ENCODE results near the gene LTBP3. TPM values are rescaled to one million over a fixed set of nuclear protein-coding genes. Genes with fewer than 3 reads are reported as not detected.
A peak's percentile ranks its signal among the peaks of the same experiment; 100 is the strongest.

The LTBP3 gene
- total RNA-seq, 2 donors from 2014 or later = 492 to 512 TPM

- no peak for ATAC-seq (ENCODE audit: insufficient number of reproducible peaks, low FRiP score, low read depth)
- TF ChIP-seq CTCF (IDR thresholded peaks at IDR 0.05) = no peak
- H3K27me3 ChIP-seq (replicated peaks; ENCODE audit: insufficient read depth) = no peaks in the 10 kb centered on the region
- peaks cover 49% of the 10 kb centered on the region for H3K36me3 ChIP-seq
- no peak for DNase-seq (ENCODE audit: low spot score)
- H3K4me3 ChIP-seq = no peak overlapping the region
- H3K27ac ChIP-seq = peak overlapping the region; percentile 35 to 67
- H3K4me1 ChIP-seq (ENCODE audit: control insufficient read depth in 1 of 2, low read depth in 2 of 2) = peaks cover 15 to 31% of the 10 kb centered on the region in 2 donors
- H3K9me3 ChIP-seq = no peaks in the 10 kb centered on the region
Observed at GRCh38 chr11:65580756-65581155, 22.6 kb upstream of the LTBP3 start.

DNA sequence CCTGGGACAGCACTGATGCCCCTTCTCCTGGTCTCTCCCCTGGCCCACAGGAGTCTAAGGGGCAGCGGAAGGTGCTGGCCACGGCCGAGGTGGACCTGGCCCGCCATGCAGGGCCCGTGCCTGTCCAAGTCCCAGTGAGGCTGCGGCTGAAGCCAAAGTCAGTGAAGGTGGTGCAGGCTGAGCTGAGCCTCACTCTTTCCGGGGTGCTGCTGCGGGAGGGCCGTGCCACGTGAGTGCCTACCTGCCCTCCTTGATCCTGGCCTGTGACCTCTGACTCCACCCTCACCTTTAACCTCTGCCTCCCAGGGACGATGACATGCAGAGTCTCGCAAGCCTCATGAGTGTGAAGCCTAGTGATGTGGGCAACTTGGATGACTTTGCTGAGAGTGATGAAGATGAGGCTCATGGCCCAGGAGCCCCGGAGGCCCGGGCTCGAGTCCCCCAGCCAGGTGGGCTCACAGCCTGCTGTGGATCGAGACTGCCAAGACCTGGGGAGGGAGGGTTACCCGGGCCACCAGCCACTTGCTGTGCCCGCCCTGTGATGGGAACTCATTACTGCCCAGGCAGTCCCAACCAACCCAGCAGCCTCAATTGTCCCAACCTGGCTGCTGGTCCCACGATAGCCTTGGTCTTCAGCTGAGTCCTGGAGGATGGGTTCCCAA lies 22.0 kb upstream of the LTBP3 start:
- DNase-seq (ENCODE audit: low spot score) (no peak), ATAC-seq (ENCODE audit: insufficient number of reproducible peaks, low FRiP score, low read depth) (no peak)
- no peaks in the 10 kb centered on the region for H3K27me3 ChIP-seq (replicated peaks; ENCODE audit: insufficient read depth)
- H3K36me3 ChIP-seq = peaks cover 44% of the 10 kb centered on the region
- H3K9me3 ChIP-seq = no peaks in the 10 kb centered on the region
- H3K4me3 ChIP-seq = no peak overlapping the region
- no peak for TF ChIP-seq CTCF (IDR thresholded peaks at IDR 0.05)
- H3K4me1 ChIP-seq (ENCODE audit: control insufficient read depth in 1 of 2, low read depth in 2 of 2) = peaks cover 15 to 30% of the 10 kb centered on the region in 2 donors
- peak overlapping the region; percentile 35 to 67 for H3K27ac ChIP-seq

DNA sequence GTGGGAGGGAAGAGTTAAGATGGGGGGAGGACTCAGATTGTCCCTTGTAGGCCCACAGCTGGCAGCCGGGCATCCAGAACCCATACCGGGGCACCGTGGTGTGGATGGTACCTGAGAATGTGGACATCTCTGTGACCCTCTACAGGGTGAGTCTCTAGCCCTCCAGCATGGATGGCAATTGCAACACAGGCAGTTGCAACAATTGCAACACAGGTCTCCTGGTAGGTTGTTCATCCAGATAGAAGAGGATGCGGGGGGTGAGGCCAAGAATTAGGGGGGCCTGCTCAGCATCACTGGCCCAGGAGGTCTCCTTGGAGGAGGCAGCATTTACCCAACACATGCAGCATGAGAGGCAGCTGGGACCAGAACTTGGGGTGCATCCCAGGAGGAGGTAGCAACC lies 21.1 kb upstream of the LTBP3 start:
- ATAC-seq (ENCODE audit: insufficient number of reproducible peaks, low FRiP score, low read depth) = no peak
- peaks cover 38% of the 10 kb centered on the region for H3K36me3 ChIP-seq
- peak overlapping the region; percentile 96 to 97 for H3K27ac ChIP-seq

DNA sequence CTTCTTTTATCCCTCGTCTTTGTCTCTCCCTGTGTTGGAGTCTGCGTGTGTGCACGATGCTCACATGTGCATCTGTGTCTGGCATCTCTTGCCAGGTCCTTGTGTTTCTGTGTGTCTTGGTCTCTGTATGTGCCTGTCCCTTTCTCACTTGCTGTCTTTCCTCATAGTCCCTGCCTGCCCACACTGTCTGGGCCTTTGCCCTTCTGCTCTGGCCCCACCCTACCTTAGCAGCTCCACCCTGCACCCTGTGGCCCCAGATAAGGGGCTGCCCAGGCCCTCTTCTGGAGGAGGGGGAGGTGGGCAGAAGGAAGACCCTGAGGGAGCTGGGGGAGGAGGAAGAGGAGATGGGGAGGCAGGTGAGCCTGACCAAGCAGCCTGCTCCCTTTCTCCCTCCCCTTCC lies 20.5 kb upstream of the LTBP3 start:
- Histone ChIP-seq H3K27ac (peak overlapping the region; percentile 96 to 97), H3K36me3 (peaks cover 32% of the 10 kb centered on the region), H3K9me3 (no peaks in the 10 kb centered on the region), H3K4me3 (no peak overlapping the region), H3K4me1 (ENCODE audit: control insufficient read depth in 1 of 2, low read depth in 2 of 2) (peaks cover 17 to 38% of the 10 kb centered on the region in 2 donors), H3K27me3 (replicated peaks; ENCODE audit: insufficient read depth) (no peaks in the 10 kb centered on the region)
- TF ChIP-seq CTCF (IDR thresholded peaks at IDR 0.05) = no peak
- ATAC-seq (ENCODE audit: insufficient number of reproducible peaks, low FRiP score, low read depth) (no peak), DNase-seq (ENCODE audit: low spot score) (no peak)

More for the DNA sequence above, 21.1 kb upstream of the LTBP3 start:
- TF ChIP-seq CTCF (IDR thresholded peaks at IDR 0.05) = no peak
- no peaks in the 10 kb centered on the region for H3K9me3 ChIP-seq
- H3K27me3 ChIP-seq (replicated peaks; ENCODE audit: insufficient read depth) = no peaks in the 10 kb centered on the region
- no peak for DNase-seq (ENCODE audit: low spot score)
- H3K4me3 ChIP-seq = no peak overlapping the region
- peaks cover 15 to 35% of the 10 kb centered on the region in 2 donors for H3K4me1 ChIP-seq (ENCODE audit: control insufficient read depth in 1 of 2, low read depth in 2 of 2)

DNA sequence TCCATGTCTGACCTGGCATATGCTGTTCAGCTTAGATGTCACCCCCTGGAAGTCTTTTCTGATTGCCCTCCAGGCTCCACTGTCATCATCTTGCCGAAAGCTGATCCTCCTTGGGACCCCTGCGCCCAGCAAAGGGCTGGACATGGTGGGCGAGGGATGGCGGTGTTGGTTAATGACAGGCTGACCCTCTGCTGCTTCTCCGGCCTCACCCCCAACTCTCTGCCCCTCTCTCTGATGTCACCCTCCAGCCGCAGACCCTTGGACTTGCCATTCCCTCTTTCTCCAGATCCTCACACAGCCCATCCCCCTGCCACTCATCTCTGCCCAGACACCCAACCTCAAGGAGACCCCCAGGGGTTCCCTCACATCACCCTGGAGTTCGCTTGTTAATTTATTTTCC lies 20.0 kb upstream of the LTBP3 start:
- Histone ChIP-seq H3K4me3 (peak overlapping the region; percentile 93), H3K36me3 (peaks cover 32% of the 10 kb centered on the region), H3K27me3 (replicated peaks; ENCODE audit: insufficient read depth) (no peaks in the 10 kb centered on the region), H3K4me1 (ENCODE audit: control insufficient read depth in 1 of 2, low read depth in 2 of 2) (peaks cover 22 to 43% of the 10 kb centered on the region in 2 donors), H3K9me3 (no peaks in the 10 kb centered on the region), H3K27ac (peak overlapping the region; percentile 96 to 97)
- no peak for DNase-seq (ENCODE audit: low spot score)
- ATAC-seq (ENCODE audit: insufficient number of reproducible peaks, low FRiP score, low read depth) = no peak
- TF ChIP-seq CTCF (IDR thresholded peaks at IDR 0.05) = no peak
